Raji (cell line): ENCODE results near the gene LGR6.

Source experiments
- POLR2A ChIP-seq: IDR thresholded peaks from 2 replicates; pipeline ENCODE4 v1.6.1; 2011; ENCODE audit warnings: low read depth, low read length, control low read depth; ENCODE audit not compliant: insufficient read depth

The LGR6 gene

DNA sequence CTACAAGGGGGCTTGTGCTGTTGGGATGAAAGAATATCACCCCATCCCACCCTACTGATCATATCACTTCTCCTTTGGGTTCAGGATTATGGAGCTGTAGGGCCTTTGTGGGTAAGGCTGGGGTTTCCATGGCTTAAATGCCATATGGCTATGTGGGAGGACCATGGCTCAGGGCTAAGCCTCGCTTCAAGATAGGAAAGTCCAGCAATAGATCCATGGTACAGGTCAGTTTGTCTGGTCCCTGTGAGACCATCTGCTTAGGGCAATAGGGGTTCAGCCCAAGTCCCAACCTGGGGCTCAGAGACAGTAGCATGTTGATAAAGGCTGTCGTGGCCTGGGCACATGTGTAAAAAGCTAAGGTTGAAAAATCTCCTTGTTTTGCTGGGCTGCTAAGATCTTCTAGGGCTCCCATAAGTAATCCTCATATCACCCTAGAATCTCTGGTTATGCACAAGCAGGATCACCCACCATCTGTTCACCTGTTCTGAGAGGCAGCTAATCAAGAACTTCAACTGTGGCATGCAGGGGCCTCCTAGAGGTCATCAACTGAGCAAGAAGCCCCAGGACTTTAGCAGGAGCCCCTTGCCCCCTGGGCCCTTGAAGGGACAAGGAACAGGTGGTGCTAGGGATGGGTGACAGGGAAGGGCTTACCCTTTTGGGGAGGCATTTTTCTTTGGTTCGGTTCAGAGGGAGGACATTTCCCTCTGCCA lies 81.6 kb downstream of the LGR6 start:
- no peak for TF ChIP-seq POLR2A

DNA sequence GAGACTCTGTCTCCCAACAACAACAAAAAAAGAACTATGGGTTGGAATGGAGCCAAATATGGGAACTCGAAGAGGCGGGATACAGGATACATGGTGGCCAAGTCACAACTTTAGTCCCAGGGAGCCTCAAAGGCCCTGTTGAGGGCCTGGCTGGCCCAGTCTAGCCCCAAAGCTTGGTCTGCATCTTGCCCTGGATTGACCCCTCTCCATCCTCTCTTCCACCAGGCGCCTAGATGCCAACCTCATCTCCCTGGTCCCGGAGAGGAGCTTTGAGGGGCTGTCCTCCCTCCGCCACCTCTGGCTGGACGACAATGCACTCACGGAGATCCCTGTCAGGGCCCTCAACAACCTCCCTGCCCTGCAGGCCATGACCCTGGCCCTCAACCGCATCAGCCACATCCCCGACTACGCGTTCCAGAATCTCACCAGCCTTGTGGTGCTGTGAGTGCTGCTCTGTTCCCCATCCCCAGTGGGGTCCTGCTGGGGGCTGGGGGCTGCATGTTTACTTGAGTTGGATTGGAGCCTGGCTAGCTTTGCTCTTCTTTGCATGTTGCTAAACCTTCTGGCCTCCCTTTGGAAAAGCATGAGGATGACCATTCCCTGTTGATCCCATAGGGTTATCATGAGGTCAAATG lies 82.6 kb downstream of the LGR6 start:
- TF ChIP-seq POLR2A: no peak

DNA sequence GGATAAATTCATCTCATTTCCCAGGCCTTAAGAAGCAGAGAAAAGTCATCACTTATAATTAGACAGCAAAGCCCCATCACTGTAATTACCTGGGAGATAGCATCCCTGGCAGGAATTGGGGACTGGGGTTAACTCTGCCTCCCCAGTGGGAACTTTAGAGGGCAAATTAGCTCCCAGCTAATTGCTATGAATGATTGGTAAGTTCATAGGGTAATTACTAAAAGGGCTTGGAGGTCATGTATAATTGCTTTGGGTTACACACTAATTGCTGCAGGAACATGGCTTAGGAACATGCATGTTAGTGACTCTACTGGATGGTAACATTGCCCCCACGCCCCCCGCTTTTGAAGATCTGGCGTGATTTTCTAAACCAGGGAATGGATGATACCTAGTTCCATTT lies 83.3 kb downstream of the LGR6 start:
- no peak for TF ChIP-seq POLR2A

DNA sequence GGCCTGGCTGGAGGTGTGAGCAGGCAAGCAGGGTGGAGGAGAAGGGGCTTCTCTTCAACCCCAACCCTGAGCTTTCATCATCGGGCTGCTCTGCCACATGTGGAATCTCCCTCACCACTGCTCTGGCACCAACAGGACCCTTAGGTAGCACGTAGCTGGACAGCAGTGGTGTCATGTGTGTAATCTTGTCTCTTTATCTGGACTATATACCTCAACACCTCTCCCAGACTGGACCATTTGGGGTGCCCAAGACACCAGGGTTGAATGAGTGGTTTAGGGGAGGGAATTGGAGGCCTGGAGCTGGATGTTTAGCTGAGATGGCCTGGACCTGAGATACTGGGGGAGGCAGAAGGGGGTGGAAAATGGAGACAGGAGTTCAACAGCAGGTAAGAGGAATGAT lies 85.2 kb downstream of the LGR6 start:
- TF ChIP-seq POLR2A: no peak

GRCh38 chr1:202279806-202280205 lies 86.2 kb downstream of the LGR6 start:
- TF ChIP-seq POLR2A: no peak

GRCh38 chr1:202280595-202280994 lies 87.0 kb downstream of the LGR6 start:
- TF ChIP-seq POLR2A: no peak

DNA sequence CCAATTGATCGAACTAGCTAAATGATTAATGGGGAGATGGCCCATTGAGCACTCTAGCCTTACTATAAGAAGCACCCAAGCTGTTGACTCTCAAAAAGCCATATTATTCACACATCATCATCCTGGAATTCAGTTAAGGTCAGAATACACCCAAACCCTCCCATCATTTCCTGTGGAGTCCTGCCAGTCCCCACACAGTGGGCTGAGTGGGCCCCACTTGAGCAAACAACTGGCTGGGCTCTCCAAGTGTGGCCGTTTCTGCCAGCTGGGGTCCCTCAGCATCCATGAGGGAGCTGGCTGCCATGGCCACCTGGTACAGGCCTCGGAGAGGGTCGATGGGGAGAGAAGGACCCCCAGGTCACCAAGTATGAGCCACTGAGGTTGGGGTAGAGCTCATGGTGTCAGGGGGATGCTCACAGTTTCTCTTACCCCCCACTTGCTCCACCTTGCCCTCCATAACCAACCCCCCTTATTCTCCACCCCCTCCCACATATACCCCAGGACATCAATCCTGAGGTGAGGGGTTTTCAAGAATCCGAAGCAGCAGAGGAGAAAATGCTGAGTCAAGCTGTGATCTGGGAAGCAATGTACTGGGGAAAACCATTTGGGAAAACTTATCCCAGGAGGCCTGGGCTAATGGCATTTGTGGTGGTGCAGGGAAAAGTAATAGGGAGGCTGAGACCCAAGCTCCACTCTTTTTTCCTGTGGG lies 87.9 kb downstream of the LGR6 start:
- no peak for TF ChIP-seq POLR2A

- TF ChIP-seq POLR2A: no peak
Measured at GRCh38 chr1:202282025-202282371, 88.4 kb downstream of the LGR6 start.

DNA sequence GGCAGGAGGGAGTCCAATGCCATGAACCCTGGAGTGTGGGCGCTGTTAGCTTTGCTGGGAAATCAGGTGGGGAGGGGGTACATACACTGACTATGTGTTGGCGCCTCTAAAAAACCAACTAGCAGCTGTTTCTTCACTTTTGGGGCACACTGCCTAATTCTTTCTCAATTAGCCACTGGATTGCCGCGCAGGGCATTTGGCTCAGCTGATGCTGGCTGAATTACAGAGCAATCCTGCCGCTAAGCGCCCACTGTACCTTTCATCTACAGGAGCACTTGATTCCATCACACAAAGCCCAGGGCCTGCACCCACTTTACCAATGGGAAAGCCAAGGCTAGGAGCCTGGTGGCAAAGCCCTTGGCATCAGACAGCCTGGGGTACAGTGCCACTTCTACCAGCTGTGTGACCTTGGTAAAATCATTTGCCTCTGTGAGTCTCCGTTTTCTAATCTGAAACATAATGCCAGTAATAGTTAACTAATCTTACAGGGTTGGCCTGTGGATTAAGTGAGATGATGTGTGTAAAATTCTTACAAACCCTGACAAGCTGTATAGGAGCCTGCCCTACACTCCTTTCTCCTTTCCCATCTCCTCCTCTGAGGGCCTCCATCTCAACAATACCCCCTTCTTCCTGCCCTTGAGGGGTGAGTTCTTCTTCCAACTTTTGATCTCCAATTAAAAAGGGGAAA lies 89.1 kb downstream of the LGR6 start:
- TF ChIP-seq POLR2A: no peak

GRCh38 chr1:202283379-202283844 lies 89.8 kb downstream of the LGR6 start:
- no peak for TF ChIP-seq POLR2A

GRCh38 chr1:202283991-202284390 lies 90.4 kb downstream of the LGR6 start:
- TF ChIP-seq POLR2A: no peak

- TF ChIP-seq POLR2A: no peak
Measured at GRCh38 chr1:202285908-202286307, 92.3 kb downstream of the LGR6 start.

- no peak for TF ChIP-seq POLR2A
Measured at GRCh38 chr1:202286622-202287097, 93.1 kb downstream of the LGR6 start.

DNA sequence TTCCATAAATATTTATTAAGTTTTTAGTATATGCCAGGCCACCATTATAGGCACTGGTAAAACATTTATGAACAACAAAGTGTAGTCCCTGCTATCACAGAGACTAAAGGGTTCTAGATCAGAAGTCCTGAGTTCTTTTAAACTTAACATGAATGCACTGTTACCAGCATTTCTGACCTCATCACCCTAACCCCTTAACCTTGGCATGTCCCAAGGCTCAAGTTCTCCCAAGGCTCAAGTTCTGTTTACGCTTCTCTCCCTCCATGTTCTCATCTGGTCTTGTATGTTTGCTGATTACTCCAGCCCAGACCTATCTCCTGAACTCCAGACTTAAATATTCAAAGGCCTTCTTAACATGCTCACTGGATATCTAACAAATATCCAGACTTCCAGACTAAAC lies 93.6 kb downstream of the LGR6 start:
- TF ChIP-seq POLR2A: no peak

GRCh38 chr1:202288177-202288576 lies 94.6 kb downstream of the LGR6 start:
- no peak for TF ChIP-seq POLR2A

DNA sequence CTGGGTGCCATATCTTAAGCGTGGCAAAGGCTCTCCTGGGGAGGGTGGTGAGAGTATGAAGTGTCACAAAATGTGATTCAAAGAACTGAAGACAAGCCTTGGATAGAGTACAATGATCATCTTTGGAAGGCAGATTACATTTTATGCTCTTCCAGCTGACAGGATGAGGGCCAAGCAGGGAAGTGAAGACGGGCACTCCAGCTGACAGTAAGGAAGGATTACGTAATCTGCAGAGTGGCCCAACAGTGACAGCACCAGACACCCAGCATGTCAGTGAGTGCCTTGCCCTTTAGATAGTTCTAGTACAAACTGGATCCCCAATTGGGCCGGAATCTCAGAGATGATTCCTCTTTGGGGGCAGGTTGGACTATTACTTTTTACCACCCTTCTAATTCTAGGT lies 95.4 kb downstream of the LGR6 start:
- no peak for TF ChIP-seq POLR2A

GRCh38 chr1:202291001-202291400 lies 97.4 kb downstream of the LGR6 start:
- TF ChIP-seq POLR2A: no peak
